ENCODE data around the gene PRUNE2.

GRCh38 chr9:76703270-76703669 is 202.6 kb downstream of the PRUNE2 start:
- TF ChIP-seq EZH2 (IDR thresholded peaks at IDR 0.05) (no peak), POLR2AphosphoS5 (IDR thresholded peaks at IDR 0.05; ENCODE audit: borderline replicate concordance, low read depth, low read length) (no peak), FOXP2 (optimal IDR thresholded peaks at IDR 0.05; ENCODE audit: control extremely low read depth, extremely low read length, insufficient read depth) (no peak)
